Activated CD8-positive, alpha-beta memory T cell treated with anti-CD3 and anti-CD28 coated beads, Interleukin-2, amount 50 U/mL, for 24 hours (primary cell): ENCODE data around the gene RASGRF2.
"Not testable (repeated sequence)": the region's sequence is repeated elsewhere in the genome, so short reads cannot be mapped to it uniquely, and the experiment has no call there.

Source experiments
- DNase-seq: peaks from one replicate; pipeline ENCODE4 v3.0.0-alpha.2; 2020; ENCODE audit errors: extremely low read depth

RASGRF2 gene

DNA sequence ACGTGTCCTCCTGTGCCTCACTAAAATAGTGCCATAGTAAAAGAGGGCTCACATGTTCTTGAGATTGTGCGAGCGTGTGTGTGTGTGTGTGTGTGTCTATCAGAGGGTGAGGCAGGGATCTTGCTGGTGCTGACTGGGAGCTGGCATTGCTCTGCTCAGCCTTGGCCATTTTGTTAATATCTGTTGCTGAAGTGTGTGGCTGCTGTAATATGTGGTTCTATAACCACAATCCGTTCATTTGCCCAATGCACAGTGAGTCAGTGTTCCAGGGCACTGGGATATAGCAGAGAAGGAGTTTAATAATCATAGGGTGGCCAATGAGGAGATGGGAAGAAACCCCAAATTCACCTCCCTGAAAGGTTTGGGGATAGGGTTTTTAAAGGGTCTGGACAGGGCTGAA is 61.3 kb downstream of the RASGRF2 start:
- DNase-seq, result no peak

DNA sequence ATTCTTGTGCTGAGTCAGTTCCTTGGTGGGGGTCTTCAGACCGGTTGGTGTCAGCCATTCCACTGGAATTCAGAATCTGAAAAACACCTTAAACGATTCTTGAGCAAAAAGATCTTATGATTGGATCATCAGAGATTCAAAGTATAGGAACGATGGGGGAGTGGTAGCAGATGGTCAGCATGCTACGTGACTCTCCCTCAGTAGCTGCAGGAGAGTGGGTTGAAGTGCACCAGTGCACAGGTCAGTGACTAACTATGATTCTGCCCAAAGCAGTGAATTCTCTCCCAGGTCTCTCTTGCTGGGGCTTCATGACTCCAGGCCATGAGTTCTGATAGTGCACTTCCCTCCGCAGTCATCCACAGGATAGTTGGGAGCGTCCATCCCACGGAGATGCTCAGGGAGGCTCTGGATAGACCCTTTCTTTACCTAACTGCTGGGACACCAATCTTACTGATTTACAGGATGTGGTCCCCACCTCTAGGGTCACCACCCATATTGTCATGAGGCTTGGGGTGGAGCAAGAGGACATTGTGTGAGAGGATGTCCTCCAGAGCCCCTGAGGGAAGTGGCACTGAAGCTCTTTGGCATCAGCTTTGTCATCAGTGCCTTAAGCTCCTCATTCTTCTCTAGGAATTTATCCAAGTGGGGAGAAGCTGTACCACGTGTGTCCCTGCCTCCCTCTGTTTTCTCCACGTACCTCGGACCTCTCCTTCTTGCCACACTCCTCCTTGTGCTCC is 62.0 kb downstream of the RASGRF2 start:
- no peak for DNase-seq

DNA sequence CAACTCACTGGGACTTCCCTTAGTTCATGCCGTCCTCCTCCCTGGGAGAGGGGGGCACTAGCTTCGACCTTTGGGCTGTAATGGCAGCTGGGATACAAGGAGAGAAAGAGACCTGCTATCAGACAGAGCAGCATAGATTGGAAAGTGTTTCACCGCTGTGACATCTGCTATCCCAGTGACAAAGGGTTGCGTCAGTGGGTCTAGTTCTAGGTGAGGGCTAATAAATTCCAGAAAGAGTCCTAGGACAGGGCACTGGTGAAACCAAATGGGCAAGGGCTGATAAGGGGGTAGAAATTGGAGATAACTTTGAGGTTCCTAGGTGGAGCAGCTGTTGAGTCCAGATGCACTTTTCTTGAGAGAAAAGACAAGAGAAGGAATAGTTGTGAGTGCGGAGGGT is 62.5 kb downstream of the RASGRF2 start:
- DNase-seq, result no peak

DNA sequence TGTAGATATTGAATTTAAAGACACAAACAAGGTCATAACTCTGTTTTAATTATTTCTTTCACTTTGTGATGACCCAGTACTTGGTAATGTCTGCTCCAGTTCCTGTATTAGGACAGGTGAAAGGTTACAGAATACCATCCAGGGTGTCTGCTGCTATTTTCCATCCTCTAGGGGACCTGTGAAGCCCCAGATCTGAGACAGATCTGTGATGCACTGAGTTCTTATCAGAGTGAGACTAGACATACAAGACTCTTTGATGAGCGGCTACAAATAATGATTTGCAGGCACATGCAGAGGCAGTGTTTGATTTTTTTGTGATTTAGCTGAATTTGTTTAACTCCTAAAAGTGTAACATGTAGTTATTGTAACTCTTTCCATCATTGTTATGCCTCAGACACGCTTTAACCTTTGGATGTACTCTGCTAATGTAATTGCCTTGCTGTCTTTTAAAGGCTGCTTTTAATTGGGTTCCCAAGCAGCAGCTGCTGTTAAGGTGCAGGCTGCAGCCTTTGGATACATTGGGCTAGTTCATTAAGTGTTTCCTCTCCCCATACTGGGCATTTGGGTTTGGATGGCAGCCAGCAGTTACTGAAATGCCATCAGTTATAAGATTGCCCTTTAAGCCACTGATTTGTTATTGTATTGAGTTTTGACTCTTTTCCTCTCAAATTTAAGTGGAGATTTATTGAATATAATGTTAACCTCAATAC is 63.3 kb downstream of the RASGRF2 start:
- no peak for DNase-seq

DNA sequence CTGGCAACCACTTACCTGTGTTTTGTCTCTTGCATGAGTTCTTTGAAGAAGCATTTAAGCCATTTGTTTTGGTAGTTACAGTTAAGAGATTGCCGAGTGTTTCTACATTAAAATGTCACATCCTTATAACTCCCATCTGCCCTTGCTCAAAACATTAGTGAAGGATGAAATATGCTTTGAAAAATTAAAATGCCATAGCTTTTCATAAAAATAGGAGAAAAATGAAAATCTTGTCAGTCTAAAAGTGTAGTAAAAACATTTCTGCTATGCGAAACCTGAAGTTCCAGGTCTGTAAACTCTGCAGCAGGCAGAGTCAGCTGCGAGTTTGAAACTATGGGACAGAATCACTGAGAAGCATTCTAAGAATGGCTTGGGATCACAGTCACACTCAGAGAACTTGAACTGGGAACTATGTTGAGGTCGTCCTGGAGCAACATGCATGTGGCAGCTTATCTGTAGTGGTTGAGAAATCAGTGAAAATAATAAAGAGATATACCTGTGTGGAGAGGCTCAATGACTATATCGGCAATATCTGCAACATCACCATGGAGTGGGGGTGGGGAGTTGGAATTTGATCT is 67.4 kb downstream of the RASGRF2 start:
- DNase-seq, result no peak

DNA sequence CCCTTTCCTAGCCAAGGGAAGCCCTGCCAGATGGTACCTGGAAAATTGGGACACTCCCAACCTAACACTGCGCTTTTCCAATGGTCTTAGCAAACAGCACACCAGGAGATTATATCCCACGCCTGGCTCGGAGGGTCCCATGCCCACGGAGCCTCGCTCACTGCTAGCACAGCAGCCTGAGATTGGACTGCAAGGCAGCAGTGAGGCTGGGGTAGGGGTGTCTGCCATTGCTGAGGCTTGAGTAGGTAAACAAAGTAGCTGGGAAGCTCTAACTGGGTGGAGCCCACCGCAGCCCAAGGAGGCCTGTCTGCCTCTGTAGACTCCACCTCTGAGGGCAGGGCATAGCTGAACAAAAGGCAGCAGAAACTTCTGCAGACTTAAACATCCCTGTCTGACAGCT is 68.7 kb downstream of the RASGRF2 start:
- not testable (repeated sequence) for DNase-seq

DNA sequence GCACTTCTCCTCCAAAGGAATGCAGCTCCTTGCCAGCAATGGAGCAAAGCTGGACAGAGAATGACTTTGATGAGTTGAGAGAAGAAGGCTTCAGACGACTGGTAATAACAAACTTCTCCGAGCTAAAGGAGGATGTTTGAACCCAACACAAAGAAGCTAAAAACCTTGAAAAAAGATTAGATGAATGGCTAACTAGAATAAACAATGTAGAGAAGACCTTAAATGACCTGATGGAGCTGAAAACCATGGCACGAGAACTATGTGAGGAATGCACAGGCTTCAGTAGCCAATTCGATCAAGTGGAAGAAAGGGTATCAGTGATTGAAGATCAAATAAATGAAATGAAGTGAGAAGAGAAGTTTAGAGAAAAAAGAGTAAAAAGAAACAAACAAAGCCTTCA is 69.6 kb downstream of the RASGRF2 start:
- not testable (repeated sequence) for DNase-seq

DNA sequence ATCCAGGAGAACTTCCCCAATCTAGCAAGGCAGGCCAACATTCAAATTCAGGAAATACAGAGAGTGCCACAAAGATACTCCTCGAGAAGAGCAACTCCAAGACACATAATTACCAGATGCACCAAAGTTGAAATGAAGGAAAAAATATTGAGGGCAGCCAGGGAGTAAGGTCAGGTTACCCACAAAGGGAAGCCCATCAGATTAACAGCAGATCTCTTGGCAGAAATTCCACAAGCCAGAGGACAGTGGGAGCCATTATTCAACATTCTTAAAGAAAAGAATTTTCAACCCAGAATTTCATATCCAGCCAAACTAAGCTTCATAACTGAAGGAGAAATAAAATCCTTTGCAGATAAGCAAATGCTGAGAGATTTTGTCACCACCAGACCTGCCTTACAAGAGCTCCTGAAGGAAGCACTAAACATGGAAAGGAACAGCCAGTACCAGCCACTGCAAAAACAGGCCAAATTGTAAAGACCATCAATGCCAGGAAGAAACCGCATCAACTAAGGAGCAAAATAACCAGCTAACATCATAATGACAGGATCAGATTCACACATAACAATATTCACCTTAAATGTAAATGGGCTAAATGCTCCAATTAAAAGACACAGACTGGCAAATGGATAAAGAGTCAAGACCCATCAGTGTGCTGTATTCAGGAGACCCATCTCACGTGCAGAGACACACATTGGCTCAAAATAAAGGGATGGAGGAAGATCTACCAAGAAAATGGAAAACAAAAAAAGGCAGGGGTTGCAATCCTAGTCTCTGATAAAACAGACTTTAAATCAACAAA is 70.3 kb downstream of the RASGRF2 start:
- DNase-seq, result not testable (repeated sequence)

DNA sequence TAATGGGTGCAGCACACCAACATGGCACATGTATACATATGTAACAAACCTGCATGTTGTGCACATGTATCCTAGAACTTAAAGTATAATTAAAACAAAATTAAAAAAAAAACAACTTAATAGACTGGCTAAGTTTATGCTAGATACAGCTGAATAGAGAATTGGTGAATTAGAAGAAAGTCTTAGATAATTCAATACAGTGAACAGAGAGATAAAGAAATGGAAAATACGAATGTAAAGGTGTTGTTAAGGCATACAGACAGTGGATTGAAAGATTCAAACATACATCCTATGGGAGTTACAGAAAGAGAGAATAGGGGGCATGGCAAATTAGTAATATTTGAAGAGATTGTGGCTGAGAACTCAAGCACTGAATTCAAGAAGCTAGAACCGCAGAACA is 75.4 kb downstream of the RASGRF2 start:
- no peak for DNase-seq

DNA sequence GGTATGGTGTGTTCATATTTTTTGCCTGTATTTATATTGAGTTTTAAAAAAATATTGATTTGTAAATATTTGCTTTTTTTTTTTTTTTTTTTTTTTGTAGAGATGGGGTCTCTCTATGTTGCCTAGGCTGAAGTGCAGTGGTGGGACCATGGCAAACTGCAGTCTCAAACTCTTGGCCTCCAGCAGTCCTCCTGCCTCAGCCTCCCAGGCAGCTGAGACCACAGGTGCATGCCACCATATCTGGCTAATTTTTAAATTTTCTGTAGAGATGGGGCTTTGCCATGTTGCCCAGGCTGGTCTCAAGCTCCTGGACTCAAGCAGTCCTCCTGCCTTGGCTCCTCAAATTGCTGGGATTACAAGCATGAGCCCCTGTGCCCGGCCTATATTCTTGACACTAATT is 78.3 kb downstream of the RASGRF2 start:
- DNase-seq, result no peak

DNA sequence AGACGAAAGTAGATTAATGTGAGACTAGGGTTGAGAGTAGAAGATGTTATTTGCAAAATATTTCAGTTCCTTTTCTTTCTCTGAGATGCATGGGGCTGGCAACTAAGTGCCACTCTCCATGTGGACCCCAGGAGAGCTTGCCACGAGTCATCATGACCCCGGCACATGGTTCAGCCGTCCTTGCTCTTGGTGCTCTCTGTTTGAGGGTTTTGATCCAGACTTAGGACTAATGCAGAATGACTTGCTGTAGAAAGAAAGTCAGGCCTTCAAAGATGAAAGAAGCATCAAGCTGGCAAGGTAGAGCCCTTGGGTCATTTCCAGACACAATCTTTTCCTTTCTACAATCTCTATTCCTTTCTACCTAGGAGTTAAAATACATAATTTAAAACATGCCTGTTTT is 84.7 kb downstream of the RASGRF2 start:
- no peak for DNase-seq

DNA sequence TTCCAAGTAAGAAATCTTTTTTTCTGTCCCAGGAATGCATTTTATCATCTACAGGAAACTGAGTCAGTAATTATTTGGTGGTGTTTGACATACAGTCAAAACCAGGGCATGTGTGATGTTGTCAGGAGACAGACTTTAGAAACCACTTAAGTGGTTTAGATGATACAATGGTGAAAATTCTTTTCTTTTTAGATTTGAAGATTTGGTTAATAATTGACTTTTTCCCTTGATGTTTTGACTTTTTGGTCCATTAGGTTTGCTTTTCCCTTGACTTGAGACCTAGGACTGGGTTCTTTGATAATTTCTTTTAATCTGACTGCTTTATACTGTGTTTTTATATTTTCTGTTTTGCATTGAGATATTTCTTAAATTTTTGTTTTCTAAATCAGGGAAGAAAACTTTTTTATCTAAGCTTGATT is 85.2 kb downstream of the RASGRF2 start:
- no peak for DNase-seq

DNA sequence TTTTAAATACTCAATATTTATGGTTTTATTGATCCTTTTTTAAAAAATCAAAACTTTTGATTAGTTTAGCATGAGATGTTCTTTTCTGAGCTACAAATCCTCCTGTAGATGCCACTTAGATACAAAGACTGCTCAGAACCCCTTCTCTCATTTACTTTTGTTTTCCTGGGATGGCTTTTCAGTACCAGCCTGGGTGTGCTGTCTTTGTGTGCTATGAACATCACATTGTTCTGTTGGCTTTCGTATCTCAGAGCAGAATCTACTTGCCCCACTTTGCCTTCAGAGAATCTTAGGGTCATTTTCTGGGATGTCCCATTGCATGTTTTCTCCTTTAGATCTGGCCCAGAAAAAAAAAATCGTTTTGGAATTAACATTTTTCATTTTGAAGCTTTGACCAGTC is 85.9 kb downstream of the RASGRF2 start:
- DNase-seq, result no peak

DNA sequence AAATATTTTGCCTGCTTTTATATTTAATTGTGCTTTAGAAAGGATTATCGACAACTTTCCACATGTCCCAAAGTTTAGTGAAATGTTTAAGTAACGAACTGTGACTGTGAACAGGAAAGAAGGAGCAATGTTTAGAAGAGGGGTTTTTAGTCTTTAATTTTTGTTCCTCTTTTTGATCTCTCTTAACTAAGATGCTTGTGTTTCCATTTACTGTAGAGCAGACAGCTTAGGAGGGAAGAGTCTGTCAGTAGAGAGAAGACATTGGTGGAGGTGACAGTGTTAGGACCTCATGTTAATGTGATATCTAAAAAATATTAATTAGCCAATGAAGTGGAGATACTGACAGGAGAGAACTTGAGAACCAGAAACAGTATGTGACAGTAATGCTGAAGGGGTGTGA is 92.2 kb downstream of the RASGRF2 start:
- DNase-seq, result no peak

DNA sequence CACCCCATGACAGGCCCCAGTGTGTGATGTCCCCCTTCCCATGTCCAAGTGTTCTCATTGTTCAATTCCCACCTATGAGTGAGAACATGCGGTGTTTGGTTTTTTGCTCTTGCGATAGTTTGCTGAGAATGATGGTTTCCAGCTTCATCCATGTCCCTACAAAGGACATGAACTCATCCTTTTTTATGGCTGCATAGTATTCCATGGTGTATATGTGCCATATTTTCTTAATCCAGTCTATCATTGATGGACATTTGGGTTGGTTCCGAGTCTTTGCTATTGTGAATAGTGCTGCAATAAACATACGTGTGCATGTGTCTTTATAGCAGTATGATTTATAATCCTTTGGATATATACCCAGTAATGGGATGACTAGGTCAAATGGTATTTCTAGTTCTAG is 93.1 kb downstream of the RASGRF2 start:
- not testable (repeated sequence) for DNase-seq

DNA sequence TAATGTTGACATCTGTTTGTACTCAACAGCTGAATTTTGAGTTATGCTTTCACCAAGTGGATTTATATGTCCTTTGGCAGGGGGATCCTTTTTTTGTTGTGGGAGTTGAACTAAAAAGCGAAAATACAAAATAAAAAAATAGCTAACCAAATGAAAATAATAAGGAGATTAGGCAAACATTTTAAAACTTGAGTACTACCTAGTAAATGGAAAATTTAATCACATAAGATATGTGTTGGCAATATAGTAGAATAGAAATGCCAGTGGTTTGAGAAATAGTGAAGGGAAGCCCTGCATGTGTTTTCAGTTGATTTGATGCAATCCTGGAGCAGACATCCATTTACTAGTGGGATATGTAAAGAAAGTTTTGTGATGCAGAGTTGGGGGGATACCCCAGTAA is 98.0 kb downstream of the RASGRF2 start:
- no peak for DNase-seq

DNA sequence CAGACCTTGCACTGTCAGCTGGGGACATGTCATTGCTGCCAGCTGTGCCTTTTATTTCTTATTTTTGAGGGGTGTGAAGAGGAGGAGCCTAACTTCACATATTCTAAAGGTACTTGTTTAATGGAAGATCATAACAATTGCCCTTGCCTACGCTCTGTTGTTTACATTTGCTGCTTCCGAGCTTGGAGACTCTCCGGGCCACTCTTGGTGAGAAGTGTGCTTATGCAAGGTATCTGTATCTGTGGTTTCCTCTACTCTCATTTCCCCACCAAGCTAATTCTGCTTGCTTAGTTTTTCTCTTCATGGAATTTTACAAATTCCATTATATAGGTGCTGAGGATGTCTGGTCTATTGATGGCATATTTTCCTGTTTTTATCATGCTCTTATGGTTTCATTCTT is 105.3 kb downstream of the RASGRF2 start:
- DNase-seq, result no peak

DNA sequence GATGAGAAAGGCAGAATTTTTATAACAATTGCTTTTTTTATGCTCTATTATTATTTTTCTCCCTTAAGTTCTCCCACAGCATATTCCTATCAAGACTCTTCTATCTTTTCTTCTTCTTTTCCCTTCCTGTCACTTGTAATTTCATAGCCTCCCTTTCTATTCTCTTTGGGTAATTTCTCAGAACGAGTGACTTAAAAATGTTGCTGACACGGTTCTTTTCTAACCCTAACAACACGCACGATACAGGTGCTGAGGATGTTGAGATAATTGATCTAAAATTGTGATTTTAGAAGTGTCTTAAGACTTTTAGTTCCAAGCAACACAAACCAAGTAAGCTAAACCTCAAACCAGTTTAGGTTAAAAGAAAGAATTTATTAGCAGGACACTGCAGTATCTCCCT is 105.9 kb downstream of the RASGRF2 start:
- no peak for DNase-seq

DNA sequence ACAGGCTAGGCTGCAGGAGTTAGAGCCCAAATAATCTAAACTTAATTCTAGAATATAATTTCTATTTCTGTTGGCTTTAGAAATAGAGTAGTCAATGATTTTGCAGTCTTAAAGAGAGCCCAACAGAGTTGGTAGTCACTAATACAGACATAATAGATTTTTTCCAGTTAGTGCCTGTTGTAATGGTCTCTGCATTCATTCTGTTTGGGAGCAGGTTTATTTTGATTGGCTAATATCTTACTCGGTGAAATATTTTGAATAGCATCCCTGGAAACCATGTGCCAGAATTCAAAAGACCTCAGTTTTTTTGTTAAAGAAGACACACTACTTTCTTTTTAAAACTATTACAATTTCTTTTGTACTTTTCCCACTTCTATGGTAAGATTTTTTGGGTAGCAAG is 107.2 kb downstream of the RASGRF2 start:
- DNase-seq, result no peak

DNA sequence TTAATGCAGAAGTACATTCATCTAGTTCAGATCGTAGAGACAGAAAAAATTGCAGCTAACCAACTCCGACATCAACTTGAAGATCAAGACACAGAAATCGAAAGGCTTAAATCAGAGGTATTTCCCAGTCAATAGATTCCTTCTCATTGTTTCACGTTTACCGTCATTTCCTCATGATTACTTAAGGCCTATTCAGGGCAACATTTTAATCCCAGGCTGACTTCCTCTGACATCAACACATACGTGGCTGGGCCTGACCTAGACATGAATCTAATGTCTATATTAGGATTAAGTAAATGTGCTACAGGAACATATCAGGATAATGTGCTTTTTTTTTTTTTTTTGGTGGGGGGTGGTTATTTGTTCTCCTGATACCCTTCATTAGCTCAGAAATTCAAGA is 107.9 kb downstream of the RASGRF2 start:
- no peak for DNase-seq

DNA sequence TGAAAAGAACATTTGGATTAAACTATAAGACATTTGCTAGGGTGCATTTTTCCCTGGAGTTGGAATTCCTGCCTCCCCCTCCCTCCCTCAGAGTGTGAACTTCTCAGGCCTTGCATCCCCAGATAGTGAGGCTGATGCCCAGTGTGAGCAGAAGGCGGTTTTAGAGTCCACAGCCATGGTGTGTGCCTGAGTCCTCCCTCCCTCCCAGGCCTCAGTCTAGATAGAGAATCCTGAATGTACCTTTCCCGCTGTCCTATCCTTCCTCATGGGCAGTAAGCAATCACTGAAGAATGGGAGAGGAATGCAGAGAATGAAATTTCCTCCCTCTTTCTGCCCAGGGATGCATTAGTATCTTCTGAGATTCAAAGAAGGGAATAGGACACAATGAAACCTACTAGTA is 108.5 kb downstream of the RASGRF2 start:
- no peak for DNase-seq

DNA sequence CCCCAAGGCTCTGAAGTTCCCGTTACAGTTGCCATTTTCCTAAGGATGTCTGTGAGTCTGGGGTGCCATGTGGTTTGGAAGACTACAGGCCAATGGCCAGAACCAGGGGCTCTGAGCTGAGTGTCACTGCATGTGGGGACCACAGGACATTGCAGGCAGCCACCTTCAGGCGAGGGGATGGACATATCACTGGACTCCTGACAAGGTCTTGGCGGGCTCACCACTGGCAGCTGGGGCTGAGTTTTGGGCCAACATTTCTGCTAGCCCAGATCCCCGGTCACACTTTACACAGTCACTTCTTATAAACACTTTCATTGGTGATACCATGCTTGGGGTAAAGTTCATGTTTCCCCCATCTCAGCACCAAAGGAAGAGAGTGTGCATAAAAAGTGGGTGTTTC is 109.8 kb downstream of the RASGRF2 start:
- DNase-seq, result no peak
